GM21825 (cell line): ENCODE results near the gene CD8B2.
"Not testable (repeated sequence)": the region's sequence is repeated elsewhere in the genome, so short reads cannot be mapped to it uniquely, and the experiment has no call there.

Experiments used
- ATAC-seq: cut with Tn5 transposase; IDR thresholded peaks from one replicate; pipeline ENCODE4 v1.9.1; 2021; ENCODE audit warnings: mild to moderate bottlenecking, moderate library complexity; ENCODE audit not compliant: unreplicated experiment

Gene CD8B2

DNA sequence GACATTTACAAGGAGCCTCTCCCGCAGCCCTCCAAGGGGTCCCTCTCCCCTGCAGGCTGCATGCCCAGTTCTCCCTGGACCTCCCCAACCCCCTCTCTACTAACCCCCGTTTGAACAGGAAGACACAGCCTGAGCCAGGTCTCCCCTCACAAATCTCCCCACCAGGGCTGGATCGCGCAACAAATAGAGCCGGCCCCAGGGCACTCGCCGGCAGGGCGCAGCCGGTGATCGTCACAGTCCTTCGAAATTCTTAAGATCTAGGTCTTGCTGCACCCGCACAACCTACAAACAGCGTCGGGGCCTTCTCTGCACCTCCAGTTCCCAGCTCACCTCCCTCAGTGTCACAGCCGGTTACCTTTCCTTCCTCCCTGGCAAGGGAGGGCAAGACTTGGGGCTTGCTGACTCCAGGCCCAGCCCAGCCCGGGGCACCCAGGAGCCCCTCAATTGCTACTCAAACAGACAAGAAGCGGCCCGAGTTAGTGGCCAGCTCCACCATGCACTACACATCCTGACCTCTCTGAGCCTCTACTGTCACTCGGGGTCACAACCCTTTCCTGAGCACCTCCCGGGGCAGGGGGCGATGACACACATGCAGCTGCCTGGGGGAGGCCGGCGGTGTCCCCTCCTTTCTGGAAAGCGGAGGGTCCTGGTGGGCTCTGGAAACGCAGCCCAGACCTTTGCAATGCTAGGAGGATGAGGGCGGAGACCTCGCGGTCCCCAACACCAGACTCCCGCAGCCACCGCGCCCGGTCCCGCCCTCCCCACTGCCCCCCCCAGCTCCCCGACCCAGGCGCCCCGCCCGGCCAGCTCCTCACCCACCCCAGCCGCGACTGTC lies at the start of gene CD8B2:
Gene CD8B2, plus strand, starts transcription at position 814 of the 835 bp plus-strand sequence. CDS start 63 bp downstream, outside the sequence.
- ATAC-seq = not testable (repeated sequence)

DNA sequence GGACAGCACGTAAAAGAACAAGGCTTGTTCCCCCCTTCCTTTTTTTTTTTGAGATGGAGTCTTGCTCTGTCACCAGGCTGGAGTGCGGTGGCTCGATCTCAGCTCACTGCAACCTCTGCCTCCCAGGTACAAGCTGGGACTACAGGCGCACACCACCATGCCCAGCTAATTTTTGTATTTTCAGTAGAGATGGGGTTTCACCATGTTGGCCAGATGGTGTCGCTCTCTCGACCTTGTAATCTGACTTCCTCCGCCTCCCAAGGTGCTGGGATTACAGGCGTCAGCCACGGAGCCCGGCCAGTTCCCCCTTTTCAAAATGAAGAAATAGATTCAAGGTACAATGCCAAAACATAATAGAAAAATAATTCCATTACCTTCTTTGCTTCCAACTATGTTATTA lies 25.3 kb upstream of the CD8B2 start:
- ATAC-seq = not testable (repeated sequence)

DNA sequence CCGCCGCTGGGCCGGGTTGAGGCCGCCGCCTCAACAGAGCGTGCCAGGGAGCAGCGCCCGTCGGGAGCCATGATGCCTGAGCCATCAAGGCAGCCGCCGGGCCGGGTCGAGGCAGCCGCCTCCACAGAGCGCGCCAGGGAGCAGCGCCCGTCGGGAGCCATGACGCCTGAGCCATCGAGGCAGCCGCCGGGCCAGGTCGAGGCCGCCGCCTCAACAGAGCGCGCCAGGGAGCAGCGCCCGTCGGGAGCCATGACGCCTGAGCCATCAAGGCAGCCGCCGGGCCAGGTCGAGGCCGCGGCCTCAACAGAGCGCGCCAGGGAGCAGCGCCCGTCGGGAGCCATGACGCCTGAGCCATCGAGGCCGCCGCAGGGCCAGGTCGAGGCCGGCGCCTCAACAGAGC lies 19.6 kb upstream of the CD8B2 start:
- ATAC-seq = not testable (repeated sequence)

DNA sequence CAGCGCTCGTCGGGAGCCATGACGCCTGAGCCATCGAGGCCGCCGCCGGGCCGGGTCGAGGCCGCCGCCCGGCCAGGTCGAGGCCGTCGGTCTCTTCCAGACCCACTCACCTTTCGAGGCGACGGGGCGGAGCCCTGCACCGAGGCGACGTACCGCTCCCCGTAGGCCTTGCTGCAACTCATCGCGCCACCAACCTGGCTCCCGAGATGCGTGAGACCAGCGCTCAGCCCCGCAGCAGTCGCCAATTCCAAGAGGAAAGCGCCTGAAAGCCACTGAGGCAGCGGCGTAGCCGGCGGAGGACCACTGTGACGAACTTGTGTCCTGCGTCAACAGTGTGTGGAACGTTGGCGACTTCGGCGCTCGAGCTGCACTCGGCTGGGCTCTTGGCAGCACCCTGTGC lies 19.1 kb upstream of the CD8B2 start, which contains the start of gene RGPD3:
Gene RGPD3, minus strand, starts transcription at position 307 of the 400 bp plus-strand sequence. Its CDS starts 125 bp downstream, at position 182.
- ATAC-seq = not testable (repeated sequence)

DNA sequence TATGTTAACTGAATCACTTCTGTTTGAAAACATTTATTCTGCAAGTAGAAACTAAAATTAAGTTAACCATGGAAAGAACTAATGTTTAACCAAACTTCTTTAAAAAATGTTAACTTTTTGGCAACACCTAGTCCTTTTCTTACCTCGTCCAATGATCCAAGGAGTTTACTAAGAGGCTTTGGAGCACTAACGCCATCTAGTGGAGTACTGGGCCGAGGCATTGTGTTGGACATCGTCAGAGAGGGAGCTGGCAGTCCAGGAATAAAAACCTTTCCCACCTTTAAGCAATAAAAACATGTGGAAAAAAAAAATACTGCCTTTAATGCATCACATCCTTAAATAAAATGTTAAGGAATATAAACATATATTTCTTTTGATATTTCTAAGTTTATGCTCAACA lies 16.5 kb upstream of the CD8B2 start:
- not testable (repeated sequence) for ATAC-seq

DNA sequence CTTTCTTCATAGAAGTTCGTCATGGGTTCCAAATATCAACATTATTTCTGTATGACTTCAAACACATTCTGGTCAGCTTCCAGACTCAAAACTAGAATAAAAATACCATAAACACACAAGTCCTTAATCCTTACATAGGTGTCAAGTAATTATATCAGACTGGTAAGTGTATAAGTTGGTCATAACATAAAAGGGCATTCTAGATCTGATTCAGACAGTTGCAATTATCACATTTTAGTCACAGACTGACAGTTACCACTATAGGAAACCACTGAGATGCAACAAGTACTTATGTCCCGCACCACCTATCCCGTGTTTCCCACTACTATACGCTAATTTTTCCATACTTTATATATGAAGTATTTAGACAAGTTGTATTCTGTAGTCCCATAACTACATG lies 9.5 kb upstream of the CD8B2 start:
- ATAC-seq = not testable (repeated sequence)

DNA sequence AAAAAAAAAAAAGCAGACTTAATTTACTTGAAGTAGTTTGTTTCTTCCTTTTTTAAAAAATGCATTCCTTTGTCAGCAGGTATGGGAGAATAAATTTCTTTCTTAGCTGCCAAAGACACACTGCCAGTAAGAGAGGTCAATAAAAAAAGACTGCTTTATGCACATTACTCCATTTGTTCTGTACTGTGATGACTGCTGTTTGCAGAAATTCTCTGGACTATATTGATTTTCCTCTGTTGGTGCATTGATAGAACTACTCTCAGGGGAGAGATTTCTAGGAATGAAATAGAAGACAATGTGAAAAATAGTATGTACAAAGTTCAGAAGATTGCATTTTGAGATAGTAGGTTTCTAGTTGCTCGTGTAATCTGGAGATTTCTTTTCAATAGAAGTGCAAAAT lies 7.6 kb upstream of the CD8B2 start:
- not testable (repeated sequence) for ATAC-seq

DNA sequence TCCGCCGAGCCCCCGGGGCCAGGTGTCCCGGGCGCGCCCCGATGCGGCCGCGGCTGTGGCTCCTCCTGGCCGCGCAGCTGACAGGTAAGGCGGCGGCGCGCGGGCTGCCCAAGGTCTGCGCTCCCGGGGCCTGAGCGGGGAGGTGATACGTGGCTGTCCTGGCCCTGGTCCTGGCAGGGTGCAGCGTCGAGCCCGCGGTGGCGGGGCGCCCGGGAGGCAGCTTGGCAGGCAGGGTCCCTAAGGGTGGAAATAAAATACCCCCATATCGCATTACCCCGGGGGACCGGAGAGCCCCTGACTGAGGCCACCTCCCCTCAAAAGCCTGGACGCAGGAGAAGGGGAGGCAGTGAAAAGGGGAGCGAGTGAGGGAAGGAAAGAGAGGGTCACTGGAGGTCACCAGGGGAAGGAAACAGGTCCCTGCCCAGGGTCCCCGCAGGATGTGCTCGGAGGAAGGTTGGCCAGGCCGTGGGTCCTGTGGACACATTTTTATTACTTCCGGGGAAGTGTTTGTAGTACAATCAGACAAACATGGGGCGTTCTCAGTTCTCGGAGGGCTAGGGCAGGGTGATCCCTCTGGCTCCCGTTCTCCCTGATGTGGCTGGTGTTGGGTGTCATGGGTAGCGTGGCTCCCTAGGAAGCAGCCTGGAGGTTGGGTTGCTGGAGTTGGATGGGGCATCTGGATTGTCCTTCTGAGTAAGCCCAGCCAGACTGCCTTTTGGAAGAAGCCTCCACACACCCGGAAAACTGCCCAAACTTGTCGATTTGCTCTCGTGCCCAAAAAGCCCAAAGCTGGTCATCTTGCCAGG lies 425 bp downstream of the CD8B2 start:
- ATAC-seq = not testable (repeated sequence)

DNA sequence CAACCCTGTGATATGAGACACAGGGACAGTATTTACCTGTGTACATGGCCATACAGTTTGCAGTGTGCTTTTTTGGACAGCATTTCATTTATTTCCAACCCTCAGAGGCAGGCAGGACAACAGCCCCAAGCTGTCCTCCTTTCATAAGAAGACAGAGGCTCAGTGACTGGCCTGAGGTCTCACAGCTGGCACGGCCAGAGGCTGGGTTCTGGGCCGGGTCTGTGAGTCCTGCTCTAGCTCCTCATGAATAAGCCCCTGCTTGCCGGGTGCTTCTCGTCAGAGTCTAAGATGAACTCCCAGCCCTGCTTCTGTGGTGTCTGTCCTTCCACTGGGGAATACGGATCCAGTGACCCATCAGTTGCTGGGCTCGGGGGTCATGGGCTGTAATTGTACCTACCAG lies 2.5 kb downstream of the CD8B2 start:
- not testable (repeated sequence) for ATAC-seq

DNA sequence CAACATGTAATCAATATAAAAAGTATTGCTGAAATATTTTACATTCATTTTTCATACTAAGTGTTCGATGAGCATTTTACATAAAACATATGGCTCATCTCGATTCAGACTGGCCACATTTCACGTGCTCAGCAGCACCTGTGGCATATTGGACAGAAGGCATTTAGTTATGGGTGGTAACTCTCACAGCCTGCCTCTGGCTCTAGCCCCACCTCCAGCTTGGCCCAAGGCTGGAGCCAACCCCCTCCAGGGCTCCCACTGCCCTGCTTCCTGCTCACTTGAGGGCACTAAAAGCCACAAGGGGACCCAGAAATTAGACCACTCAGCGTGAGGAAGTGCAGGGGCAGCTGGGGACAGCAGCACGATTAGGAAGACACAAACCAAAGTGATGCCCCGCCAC lies 5.2 kb downstream of the CD8B2 start:
- not testable (repeated sequence) for ATAC-seq

DNA sequence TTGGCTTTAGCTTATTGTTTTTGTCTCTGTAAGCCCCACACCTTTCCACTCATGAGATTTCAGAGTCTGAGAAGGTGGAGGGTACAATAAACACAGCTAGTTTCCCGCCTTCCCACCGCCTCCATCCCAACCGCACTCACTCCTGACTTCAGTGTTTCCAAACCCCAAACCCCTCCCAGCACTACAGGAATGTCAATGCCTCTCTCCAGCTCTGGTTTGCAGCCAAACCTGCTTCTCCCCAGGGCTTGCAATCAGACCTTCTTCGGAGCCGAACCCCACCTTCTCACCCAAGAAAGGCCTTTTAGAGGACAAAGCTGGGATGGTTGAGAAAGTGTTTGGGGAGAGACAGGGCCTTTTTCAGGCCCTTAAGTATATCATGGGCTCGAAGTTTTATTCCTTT lies 5.7 kb downstream of the CD8B2 start:
- ATAC-seq = not testable (repeated sequence)

DNA sequence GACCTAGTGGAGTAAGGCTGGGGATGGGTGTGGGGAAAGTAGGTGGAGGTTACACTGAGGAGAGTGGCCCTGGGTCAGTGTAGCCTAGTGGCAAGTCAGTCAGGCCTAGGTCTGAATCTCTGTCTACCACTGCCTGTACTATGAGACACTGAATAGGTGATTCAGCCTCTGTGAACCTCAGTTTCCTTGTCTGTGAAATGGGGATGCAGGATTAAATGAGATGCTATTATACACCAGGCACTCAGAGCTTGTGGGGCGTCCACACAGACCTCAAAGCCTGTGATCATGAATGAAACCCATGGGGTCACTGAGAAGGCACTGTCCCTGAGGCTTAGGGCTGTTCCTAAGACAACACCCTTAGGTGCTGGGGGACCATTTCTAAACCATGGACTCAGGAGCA lies 11.4 kb downstream of the CD8B2 start:
- ATAC-seq = not testable (repeated sequence)

DNA sequence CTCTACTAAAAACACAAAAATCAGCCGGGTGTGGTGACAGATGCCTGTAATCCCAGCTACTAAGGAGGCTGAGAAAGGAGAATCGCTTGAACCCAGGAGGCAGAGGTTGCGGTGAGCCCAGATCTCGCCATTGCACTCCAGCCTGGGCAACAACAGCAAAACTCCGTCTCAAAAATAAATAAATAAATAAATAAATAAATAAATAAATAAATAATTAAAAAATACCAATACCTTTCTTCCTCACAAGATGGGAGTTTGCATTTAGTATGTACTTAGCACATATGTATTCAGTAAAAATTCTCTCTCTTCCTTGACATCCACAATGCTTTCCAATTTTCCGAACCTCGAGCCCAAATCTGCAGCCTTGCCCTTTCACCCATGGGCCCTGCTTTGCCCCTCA lies 13.2 kb downstream of the CD8B2 start:
- ATAC-seq = not testable (repeated sequence)

DNA sequence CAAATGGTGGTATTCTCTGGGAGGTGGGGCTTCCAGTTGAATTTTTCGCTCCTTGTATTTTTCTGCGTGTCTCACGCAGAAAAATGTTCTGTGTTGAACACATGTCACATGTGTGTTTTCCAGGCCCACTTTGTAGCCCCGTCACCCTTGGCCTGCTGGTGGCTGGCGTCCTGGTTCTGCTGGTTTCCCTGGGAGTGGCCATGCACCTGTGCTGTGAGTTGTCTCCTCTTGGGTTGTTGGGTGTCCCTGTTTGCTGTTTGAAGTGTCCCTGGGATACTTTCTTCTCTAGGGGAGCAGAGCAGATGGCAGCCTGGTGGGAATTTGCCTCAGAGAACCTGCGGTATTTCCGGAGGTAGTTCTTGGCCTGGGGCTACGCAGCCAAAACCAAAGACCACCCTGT lies 15.2 kb downstream of the CD8B2 start:
- not testable (repeated sequence) for ATAC-seq

DNA sequence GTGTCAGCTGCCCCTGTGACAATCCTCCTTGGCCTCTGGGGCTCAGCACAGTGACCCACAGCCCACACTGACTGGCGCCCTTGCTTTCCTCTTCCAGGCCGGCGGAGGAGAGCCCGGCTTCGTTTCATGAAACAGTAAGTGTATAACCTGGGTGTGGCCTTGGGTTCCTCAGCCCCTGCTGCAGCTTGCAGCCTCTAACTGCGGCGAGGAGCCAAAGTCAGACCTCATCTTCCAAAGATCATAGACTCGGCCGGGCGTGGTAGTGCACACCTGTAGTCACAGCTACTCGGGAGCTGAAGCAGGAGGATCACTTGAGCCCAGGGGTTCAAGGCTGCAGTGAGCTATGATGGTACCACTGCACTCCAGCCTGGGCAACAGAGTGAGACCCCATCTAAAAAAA lies 17.0 kb downstream of the CD8B2 start:
- not testable (repeated sequence) for ATAC-seq

DNA sequence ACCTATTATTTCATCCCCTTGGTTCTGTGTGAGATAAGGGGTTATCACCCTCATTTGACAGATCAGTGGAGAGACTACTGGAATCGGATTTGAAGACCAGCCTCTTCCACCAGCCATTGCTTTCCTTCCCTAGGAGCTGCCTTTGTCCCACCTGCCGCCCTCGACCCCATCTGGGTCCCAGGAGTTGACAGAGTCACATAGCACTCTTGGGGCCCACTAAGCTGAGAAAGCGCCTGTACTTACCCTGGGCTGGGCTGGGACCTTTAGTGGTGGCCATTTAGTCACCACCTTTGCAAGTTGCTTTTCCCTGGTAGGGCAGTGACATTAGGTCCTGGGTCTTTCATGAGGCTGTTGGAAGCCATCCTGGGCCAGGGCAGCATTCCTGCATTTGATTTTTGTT lies 17.6 kb downstream of the CD8B2 start:
- not testable (repeated sequence) for ATAC-seq

DNA sequence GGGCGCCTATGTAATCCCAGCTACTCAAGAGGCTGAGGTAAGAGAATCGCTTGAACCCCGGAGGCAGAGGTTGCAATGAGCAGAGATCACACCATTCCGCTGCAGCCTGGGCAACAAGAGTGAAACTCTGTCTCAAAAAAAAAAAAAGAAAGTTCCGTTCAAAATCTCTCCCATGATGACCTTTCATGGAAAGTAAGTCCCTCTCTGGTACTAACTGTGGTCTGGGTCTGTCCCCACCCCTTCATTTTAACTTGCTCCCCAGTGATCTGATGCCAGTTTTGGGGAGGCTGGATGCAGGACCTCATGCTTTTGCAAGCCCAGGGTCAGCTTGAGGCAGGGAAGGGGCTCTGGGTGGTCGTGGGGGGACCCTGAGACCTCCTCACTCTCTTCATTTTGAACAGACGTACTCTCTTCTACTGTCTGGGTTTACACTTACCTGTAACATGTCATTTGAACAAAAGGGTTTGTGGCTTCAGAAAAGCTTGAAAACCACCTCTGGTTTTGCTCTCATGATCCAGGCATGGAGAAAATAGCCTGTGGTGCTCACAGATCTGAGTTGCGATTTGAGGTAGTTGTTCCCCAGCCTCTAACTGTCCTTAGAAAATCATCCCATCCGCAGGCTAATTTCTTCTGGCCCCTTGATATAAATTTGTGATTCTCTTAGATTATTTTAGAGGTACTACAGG lies 19.0 kb downstream of the CD8B2 start:
- not testable (repeated sequence) for ATAC-seq

DNA sequence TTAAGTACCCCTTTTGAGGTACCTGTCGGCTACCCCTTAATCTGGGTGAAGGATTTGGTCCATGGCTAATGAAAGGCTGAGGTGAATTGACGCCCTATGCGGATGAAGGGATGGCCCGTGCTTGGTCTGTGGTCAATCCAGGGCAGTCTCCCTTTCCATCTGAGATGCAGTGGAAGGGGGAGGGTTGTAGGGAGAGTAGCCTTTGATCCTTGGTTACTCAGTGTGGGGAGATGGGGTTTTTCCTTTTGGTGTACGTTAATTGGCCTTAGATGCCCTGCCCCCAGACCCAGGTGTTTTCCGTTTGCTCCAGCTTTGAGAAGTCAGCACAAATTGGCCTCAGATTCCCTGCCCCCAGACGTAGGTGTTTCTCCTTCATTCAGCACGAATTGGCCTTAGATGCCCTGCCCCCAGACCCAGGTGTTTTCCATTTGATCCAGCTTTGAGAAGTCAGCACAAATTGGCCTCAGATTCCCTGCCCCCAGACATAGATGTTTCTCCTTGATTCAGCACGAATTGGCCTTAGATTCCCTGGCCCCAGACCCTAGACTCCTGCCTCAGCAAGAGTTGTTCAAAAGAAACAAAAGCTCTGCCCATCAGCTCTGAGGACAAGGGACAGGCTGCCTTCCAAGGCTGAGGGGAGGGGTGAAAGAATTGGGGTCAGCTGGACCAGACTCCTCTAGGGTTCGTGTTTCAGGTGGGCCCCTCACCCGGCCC lies 21.7 kb downstream of the CD8B2 start:
- not testable (repeated sequence) for ATAC-seq

DNA sequence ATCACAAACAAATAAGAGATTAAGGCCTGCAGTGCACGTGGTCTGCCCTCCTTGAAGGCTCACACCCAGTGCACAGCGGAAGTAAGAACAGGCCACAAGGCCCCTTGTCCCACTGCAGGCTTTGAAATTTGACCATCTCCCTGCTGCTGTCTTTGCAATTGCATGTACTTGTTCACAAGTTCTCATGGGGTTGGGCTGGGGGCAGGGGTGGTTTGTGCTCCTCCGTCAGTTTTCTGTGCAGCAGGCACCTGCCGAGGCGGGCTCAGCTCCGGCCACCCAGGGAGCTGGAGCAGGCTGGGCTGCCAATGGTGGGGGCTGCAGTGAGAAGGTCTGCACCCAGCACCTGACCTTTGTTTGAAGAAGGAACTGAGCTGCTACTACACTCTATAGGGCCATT lies 22.2 kb downstream of the CD8B2 start:
- ATAC-seq = not testable (repeated sequence)

DNA sequence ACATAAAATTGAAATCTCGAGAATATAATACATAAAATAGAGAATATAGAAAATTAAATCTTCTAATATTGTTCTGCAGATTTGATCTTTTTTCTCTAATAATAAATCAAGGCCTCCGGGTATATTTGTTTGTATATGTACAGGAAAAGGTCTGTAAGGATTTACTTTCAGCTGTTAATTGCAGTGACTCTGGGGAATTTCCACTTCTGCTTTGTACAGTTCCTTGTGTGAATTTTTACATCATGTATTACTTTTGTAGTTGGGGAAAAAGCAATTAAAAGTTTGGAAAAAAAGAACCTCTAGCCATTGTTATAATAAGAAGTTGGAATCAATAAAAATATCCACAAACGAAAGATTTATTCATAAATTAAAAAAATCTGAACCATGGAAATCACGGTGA lies 23.6 kb downstream of the CD8B2 start:
- ATAC-seq = not testable (repeated sequence)
